Activated CD8-positive, alpha-beta memory T cell treated with anti-CD3 and anti-CD28 coated beads, Interleukin-2, amount 50 U/mL, for 1 hour (primary cell): ENCODE data around the gene NQO1.
A peak's percentile ranks its signal among the peaks of the same experiment; 100 is the strongest.
"Not testable (repeated sequence)": the region's sequence is repeated elsewhere in the genome, so short reads cannot be mapped to it uniquely, and the experiment has no call there.

Experiments
- DNase-seq: peaks from one replicate; pipeline ENCODE4 v3.0.0-alpha.2; 2020; ENCODE audit errors: extremely low read depth

The NQO1 gene

DNA sequence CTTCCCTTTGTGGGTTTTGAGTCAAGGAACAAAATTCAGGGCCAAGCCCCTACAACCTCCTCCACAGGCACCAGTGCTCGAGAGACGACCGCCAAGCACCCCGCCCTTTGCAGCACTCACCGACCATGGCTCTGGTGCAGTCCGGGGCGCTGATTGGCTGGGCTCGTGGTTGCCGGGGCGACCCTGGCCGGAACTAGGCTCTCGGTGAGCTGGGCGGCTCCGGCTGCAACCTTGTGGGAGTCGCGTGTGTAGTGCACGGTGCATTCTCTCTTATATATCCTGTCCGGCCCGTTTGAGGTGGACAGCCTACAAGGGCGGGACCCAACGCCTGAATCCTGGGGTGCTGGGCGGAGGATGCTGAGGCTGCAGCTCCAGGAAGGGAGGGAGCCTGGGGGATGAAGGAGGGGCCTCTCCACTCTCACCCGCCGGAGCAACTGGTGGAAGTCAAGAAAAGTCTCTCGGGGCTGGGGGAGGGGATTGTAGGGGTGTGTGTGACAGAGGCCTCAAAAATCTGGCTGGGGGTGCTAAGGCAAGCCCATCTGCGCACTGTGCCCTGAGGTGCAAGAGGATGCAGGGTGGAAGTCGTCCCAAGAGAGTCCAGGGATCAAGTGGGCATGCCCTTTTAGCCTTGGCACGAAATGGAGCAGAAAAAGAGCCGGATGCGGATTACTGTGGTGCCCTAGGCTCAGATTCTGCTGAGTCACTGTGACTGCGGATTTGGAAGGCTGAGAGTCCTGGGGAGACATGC is at the start of gene NQO1:
Gene NQO1 (minus strand): TSS at position 248 of the 748 bp plus-strand sequence. CDS start 121 bp downstream, at position 127.
- peak; percentile 47 for DNase-seq

DNA sequence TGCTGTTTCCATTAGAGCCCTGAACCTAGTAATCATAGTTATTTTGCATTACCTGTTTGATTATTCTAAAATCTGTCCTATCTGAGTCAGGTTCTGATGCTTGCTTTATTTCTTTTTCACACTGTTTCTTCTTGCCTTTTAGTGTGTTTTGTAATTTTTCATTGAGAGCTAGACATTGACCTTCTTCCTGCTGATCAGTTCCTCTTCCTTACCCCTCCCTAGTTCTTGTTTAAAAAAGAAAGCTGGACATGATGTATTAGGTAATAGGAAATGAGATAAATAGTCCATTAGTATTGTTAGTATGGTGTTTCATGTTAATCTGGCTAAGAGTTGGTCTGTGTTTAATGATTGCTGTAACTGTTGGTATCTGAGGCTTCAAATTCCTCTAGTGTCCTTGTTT is 49.2 kb upstream of the NQO1 start:
- DNase-seq = no peak

DNA sequence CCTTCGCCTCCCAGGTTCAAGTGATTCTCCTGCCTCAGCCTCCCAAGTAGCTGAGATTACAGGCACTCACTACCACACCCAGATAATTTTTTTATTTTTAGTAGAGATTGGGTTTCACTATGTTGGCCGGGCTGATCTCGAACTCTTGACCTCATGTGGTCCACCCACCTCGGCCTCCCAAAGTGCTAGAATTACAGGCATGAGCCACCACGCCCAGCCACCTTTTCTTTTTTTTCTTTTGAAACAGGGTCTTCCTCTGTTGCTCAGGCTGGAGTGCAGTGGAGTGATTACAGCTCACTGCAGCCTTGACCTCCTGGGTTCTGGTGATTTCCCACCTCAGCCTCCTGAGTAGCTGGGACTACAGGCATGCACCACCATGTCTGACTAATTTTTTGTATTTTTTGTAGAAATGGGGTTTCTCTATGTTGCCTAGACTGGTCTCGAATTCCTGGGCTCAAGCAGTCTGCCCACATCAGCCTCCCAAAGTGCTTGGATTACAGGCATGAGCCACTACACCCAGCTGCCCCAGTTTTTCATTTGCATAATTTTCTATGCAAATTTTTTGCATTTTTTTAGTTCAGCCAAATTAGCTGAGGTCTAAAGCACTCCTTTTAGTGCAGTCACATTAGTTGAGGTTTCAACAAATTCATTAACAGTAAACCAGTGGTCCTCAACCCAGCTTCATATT is 47.0 kb upstream of the NQO1 start:
- no peak for DNase-seq

DNA sequence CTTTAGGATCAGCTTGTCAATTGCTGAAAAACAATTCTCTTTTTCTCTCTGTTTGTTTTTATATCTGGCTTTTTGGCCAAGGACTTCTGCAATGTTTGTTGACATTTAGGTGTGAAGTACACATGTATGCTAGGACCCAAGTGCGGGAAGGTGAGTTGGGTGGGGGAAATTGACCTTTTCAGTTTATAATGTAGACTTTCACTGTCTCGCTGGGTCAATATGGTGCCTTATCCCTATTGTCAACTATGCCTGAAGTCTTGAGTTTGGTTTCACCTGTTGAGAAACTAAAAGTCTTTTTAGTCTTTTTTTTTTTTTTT is 45.2 kb upstream of the NQO1 start:
- DNase-seq = no peak

DNA sequence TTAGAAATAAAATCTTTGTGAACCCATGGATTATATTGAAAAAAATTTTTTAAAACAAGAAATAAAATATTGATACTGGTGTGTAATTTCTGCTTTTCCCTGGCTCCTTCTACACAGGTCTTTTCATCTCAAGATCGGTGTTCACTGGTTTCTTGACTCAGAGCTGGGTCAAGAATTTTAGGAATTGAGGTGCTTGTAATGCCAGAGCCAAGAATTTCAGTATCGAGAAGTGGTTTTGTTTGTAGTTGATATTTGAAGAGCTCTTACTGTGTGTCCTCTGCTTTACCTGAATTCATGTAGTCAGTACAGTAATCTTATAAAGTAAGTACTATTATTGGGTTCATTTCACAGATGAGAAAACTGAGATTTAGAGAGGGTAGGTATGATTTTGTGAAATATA is 43.0 kb upstream of the NQO1 start:
- no peak for DNase-seq

DNA sequence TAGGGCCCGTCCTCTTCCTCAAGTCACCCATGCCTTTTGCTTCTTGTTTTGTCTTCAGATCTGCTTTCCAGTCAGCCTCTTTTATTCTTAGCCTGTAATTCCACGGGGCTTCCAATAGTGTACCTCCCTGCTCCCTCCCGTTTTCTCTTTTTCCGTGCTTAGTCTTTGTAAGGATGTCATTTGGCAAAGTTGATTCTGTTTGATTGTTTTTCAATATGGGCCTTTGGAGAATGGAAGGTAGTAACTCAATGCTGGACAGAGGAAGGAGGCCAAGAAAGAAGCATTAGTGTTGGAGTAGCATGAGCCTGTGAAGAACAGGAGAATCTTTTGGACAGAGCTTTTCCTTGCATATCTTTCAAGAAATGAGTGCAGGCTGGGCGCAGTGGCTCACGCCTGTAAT is 42.3 kb upstream of the NQO1 start:
- DNase-seq = no peak

DNA sequence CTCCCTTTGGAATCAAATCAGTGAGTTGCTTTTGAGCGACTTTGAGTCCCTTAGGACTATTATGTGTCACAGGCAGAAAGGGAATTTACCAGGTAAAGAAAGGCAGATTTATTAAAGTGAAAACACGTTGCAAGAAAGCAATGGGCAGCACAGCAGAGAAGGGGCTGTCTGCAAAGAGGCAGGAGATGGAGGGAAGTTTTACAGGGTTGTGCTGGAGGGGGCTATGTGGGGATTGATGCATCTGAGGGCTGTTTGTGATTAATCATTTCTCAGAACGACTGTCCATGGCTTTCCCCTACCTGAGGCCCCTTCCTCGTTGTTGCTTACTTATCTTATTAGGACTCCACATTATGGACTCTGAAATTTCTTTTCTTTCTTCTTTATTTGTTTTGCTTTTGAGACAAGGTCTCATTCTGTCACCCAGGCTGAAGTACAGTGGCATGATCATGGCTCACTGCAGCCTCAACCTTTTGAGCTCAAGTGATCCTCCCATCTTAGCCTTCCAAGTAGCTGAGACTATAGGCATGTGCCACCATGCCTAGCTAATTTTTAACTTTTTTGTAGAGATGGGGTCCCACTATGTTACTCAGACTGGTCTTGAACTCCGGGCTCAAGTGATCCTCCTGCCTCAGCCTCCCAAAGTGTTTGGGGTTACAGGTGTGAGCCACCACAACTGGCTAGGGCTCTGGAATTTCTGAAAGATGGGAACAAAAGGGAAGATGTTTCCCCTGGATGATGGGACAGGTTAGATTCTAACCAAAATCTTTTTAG is 41.3 kb upstream of the NQO1 start:
- DNase-seq = no peak

DNA sequence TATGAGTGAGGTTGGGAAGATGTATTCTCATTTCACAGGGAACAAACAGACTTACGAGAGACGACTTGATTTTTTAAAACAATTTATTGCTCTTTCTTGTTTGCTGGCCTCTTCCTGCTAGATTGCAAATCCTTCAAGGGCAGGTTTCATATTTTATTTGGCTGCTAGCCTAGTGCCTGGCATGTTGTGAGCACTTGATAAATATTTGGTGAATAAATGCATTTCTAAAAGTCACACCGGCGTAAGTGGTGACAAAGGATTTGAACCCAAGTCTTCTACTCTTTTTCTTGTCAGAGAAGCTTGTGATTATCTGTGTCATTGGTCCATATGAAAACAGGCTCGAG is 37.2 kb upstream of the NQO1 start:
- no peak for DNase-seq

DNA sequence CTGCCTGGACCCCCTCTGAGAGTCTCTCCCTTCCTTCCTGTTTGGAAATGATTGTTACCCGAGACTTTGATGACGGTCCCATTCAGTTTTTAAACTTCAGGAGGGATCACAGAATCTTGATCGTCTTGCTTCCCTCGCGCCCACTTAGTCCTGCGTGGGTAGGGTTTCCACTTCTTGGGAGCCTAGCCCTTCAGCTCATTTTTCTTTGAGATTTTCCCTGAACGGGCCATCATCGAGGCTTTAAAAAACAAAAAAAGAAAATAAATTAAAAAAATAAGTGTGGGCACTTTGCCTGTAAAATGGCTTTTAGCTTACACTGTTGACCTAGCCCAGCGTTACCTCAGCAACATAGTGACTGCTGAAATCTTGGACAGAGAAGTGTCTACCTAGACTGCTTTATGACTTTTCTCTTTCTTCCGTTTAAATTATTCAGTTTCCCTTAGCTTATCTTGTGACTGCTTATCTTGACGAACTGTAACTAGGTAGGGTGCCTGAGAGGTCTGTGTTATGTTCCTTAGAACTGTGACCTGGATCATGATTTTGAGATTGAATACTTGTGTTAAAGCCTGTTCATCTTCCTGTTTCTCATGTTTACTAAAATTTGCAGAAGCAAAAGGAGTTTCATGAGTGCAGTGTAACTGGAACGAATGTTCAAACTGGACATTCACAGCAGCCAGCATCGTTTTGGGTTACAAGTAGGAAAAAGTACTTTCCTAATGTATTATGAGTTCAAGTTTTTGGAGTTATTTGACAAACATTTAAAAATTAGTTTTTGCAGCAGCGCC is 36.6 kb upstream of the NQO1 start:
- DNase-seq = no peak

DNA sequence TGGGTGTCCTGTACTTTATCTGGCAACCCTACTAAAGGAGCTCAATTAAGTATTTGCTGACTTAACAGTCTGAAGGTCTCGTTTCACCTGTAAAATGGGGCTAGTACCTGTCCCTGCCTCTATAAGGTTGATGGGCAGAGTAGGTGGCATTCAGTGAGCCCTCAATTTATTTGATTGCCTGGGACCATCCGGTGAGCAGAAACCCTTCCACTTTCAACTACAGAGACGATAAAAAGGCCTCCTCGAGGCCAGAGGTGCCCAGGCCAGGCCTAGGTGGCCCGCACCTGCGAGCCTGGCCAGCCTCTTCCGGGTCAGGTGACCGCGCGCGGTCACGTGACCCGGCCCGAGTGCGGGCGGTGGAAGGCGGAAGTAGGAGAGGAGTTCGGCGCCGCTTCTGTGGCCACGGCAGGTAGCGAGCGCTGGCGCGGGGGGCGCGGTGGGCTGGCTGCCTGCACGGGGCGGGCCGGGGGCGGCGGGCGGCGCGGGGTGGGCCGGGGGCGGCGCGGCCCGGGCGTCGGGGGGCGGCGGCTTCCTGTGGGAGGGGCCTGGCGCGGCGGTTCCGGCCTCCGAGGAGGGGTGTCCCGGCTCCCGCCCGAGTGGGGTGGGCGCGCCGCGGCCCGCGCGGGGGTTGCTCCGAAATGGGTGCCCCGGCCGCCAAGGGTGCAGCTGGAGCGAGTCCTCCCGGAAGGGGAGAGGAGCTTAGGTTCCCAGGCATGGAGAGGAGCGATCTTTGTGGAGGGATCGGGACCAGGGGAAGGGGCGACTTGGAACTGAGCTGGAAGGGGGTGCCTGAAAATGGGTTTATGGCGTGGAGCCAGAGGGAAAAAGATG is 35.8 kb upstream of the NQO1 start, which contains the start of gene WWP2:
Gene WWP2 (plus strand): TSS at position 350 of the 831 bp plus-strand sequence. CDS start 24,679 bp downstream, outside the sequence.
- DNase-seq = peak; percentile 20

DNA sequence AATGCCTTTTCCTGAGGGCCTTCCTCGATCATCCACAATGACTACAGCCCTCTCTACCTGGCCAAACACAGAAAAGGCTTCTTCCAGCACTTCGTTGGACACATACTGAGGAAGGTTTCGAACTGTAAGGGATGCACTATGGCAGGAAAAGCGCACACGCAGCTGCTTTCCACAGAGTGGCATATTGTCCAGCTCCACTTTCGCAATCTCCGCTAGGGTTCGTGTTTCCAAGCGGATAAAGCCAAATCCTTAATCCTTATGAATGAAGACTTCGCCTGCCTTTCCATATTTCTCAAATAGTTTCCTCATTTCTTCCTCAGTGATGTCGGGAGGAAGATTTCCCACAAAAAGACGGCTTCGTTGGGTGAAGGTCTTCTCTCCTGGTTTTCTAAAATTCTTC is 31.0 kb upstream of the NQO1 start:
- DNase-seq = not testable (repeated sequence)

DNA sequence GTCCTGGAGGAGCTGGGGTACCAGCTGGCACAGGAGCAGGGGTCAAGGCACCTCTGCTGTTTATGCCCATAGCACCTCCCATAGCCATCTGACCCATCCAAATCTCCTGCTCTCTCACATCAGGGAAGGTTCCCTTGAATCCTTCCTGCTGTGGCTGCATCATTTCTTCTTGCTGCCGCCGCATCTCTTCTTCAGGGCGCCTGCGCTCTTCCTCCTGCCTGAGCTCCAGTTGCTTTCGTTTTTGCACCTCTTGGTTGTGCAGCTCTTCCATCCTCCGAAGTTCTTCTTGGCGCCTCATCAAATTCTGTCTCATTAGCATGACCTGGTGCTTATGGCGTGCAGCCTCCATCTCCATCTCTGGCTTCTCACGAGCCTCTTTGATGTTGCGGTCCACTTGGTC is 30.3 kb upstream of the NQO1 start:
- no peak for DNase-seq

DNA sequence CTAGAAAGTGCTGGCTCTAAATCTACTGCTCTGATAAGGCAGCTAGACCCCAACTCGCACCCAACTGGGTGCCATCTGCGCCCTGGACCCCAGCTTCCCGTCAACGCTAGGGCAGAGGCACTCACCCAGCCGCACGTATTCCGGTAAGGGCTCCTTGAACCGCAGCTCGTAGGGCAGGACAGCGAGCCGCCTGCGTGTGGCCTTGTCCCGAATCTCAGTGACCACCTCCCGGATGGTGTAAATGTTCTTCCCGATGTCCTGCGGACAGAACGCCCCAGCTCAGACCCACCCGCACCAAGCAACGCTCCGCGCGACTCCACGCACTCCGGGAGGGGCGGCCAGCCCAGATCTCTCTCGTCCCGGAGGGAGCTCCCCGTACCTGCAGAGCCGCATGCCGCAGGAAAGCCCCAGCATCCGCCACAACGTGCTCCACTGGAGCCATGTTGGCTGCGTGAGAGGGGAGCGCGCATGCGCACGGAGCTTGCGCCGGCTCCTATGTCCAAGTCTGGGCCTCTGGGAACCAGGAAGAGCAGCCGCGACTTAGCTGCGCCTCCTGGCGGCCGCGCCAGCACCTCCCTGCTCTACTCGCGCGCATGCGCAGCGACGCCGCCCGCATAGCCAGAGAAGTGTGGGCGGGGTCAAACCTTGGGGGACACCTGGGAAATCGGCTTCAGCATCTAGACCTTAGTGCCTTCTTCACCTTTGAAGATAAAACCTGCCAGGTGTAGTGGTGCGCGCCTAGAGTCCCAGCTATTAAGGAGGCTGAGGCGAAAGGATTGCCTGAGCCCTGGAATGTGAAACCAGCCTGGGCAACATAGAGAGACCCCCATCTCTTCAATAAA is 28.3 kb upstream of the NQO1 start, which contains the start of gene NOB1:
Gene NOB1 (minus strand): TSS at position 458 of the 842 bp plus-strand sequence. CDS start 16 bp downstream, at position 442.
- DNase-seq = peak; percentile 87

DNA sequence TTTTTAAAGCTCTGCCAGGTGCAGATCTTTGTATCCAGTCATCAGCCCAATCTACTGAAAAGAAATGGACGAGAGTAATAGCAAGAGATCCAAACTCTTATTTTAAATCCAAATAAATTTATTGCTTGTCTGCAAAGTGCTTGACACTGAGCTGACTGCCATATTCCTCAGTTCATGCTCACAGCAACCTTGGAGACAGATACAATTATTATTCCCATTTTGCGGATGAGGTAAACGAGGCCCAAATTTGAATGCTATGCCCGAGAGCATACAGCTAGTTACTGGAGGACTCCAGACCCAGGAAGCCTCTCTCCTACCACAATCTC is 27.7 kb upstream of the NQO1 start:
- DNase-seq = no peak

DNA sequence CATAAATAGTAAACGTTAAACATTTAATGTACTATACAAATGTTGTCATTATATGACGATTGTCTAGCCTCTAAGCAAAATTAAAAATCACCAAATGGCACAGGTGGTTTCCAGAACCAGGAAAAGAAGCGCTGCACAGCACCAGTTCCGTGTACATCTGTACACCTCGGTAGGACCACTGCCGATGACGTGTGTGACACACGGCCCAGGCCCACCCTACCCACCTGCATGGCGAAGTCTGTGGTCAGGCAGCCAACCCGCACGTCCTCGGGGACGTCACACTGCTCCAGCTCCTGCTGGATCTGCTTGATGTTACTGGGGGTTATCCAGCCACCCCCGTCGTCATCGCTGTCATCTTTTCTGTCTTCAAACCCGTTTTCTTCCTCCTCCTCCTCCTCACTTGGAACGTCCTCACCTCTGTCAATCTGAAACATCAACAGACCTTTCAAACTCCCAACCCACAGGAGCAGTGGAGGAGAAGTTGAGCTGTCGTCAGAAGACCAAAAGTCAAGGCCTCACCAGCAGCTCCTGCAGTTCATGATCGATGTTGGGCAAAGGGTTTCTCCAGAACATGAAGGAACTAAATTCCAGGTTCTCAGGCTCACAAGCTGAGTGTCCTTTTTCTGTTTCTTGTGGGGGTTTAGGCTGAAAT is 22.5 kb upstream of the NQO1 start:
- no peak for DNase-seq

DNA sequence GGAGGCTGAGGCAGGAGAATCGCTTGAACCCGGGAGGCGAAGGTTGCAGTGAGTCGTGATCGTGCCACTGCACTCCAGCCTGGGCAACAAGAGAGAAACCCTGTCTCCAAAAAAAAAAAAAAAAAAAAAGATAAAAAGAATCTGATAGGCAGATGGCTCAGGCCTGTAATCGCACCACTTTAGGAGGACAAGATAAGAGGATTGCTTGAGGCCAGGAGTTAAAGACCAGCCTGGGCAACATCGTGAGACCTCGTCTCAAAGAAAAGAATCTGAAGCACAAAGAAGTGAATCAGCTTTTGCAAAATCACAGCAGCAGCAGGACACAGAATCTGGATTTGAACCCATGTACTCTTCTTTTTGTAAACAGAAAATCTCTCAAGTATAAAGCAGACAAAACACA is 20.8 kb upstream of the NQO1 start:
- DNase-seq = no peak

DNA sequence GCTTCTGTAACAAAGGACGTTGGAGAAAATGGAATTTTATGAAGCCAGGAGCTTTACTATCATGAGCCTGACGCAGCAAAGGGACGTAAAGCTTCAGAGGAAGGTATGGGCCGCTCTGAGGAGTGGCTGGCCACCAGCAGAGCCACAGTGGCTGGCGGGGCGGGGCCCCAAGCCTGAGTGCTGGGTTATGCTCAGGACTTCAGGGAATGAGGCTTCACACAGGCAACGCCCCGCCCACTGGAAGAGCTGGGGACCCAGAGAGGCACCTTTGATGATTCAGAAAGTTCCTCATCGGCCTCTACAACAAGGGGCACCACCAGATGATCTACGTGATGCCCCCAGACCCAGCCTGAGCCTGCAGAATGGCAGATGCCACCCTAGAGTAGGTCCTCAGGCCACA is 19.6 kb upstream of the NQO1 start:
- DNase-seq = no peak

DNA sequence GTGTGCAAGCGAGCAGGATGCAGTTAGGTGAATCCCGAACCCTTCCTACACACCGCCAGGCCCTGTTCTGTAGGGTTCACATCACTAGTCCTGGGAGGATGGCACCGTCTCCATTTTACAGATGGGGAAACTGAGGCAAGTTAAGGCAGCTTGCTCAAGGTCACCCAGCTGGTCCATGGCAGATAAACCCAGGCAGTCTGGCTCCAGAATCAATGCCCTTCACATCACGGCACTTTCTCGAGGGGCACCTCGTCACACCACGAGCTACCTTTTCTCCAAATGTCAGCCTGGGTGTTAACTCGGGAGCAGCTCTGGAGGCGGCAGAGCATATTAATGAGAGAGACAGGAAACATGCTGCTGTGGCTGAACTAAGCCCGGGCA is 18.9 kb upstream of the NQO1 start:
- no peak for DNase-seq

DNA sequence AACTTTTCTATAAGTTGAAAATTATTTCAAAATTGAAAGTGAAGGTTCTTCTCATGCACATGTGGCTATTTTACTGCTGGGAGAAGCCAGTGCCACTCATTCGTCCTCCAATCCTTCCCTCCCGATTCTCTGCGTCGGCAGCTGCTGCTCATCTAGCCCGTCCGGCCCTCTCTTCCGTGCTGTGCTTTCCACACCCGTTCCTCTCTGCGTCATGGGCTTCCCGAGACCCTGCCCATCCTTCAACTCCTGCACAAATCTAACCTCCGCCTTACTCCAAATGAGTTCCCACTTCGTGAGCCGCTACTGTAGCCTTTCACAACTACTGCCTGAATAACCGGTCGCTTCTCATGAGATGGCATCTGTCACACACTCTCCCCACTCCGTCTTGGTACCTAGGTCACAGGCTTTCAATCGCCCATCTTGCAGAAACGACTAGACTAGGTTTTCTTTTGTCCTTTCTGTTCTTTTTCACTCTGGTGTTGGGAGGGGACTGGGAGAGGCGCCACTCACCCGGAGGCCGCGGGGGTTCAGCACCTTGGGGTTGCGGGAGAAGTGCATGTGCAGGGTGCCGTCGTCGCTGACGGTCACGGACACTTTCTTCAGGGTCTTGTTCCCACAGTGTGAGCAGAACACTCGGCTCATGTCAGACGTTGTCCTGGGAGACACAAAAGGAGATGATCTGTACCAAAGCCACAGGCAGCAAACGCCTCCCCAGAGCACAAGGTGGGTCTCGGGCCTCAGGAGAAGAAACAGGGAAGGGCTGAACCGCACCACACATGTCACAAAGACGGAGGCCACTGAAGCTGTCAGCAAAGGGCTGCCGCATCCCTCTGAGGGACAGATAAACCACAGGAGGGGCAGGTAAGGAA is 18.2 kb upstream of the NQO1 start:
- DNase-seq = no peak
